Activated CD4-positive, CD25-positive, alpha-beta regulatory T cell treated with anti-CD3 and anti-CD28 coated beads, Interleukin-2, amount 50 U/mL, for 16 hours (primary cell): ENCODE measurements around the gene CLIP3.

Experiments
- DNase-seq: peaks from one replicate; pipeline ENCODE4 v3.0.0-alpha.2; 2020; ENCODE audit warnings: low read depth, low spot score

Gene CLIP3

DNA sequence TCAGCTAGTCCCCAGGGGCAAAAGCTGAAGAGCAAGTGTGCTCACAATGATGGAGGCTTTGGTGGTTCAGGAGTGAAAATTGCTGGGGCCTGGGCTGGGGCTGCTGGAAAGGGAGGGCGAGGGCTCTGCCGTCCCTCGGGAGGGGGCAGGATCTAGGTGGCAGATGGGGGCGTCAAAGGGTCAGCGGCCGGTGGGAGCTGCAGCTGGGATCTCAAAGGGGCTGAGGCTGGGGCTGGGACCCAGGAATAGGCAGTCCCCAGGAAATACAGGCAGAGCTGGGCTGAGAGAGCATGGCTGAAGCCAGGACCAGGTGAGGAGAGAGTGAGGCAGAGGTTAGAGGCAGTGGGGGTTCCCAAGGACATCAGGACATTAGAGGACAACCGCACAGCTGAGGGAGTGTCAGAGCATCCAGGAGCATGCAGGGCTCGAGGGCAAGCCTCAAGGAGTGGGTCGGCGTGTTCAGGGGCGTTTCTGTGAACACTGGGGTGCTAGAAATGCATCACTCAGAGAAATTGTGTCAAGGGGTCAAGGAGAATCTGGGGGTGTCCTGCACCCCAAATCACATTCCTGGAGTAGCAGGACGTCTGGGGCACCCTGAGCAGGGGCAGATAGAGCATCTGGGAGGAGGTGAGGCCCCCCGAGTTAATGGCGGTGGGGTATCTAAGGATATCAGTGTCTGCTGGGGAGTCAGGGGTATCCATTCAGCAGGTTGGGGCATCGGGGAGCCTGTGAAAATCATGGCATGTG is 22.9 kb downstream of the CLIP3 start:
- DNase-seq, result no peak

DNA sequence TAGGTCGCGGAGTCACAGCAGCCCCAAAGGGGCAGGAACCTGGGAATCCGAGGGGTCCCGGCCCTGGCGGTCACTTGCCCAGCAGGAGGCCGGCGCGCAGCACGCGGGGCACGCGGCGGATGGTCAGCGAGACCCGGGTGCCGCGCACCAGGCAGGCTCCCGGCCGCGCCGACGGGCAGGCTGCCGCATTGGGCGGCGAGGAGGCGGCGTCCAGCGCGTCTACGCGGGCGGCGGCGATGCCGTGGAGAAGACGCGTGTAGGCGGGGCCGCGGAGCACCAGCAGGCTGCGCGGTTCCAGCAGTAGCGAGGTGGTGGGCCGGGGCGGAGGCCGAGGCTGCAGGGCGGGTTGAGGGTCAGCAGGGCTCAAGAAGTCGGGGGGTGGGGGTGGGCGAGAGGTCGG is 23.5 kb downstream of the CLIP3 start:
- no peak for DNase-seq

DNA sequence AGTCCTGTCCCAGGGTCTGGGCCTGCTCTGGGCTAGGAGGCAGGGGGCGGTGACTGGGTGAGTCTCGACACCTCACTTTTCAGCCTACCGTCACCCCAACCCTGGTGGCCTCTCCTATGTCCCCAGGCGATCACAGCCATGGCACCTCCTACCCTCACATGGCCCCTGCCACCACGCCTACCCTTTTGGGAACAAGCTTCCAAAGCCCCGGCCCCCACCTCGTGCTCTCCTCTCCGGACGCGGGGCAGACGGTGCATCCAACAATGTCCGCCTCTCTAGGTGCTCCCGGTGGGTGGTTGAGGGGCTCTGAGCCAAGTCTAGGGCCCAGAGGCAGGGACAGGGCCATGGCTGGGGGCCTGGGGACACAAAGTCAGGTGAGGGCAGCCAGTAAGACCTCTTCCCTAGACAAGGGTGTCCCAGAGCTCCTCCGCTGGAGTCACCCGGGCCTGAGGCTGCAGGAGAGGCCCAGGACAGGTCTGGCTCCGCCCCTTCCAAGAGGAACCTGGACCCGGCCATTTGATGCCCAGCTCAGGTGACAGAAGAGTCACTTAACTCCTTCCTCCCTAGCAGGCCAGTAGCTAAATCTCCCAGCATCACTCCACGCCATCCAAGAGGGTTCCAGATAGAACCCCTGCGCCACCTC is 24.2 kb downstream of the CLIP3 start, which contains the start of gene SYNE4:
Gene SYNE4, minus strand, starts transcription at position 478 of the 643 bp plus-strand sequence. Its CDS starts 132 bp downstream, at position 346.
- DNase-seq, result no peak

DNA sequence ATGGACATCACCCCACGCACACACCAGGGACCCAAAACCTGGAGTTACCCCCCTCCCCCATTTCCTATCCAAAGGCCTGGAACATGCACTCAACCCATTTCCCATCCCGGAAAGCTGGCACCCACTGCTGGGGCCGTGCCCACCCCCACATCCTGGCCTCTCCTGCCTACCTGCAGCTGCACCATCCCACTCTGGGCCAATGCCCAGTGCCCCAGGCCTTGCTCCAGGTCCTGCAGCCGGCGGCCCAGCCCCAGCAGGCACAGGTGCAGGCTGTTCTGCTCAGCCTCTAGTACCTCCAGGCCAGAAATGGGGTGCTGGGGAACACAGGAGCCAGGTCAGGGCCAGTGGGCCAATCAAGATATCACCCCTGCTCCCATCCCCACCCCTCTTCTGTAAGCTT is 25.7 kb downstream of the CLIP3 start:
- DNase-seq, result no peak

DNA sequence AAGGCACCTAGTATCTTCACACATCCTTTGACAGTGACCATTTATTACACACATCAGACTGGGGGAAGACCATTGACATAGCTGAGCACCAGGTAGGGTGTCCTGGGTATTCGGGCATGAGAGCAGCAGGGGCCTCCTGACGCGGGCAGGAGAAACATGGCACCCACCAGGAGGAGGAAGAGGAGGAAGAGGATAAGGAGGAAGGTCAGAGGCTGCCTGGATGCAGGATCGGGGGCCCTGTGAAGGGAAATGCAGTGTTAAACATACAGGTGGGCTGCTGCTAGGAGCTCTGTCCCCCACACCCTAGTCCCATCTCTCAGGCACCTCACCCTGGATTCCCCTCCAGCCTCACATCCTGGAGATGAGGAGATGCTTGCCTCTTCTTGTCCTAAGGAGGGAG is 29.4 kb downstream of the CLIP3 start:
- DNase-seq, result no peak

DNA sequence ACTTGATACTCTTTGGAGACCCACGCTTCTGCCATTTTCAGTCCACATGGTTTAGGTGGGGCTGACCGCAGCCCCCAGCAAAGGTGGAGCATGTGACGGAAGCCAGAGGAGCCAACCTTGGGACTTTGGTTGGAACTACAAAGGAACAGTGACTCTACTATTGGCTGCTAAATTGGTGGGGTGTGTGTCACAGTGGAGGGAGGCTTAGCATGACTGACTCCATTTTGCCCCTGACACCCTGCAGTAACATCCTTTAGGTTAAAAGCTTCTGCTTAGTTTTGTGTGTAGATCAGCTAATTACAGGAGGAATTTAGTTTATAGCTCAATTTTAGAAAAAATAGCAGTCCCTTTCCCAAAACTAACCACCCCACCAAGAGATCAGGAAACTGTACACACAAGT is 31.1 kb downstream of the CLIP3 start:
- no peak for DNase-seq

DNA sequence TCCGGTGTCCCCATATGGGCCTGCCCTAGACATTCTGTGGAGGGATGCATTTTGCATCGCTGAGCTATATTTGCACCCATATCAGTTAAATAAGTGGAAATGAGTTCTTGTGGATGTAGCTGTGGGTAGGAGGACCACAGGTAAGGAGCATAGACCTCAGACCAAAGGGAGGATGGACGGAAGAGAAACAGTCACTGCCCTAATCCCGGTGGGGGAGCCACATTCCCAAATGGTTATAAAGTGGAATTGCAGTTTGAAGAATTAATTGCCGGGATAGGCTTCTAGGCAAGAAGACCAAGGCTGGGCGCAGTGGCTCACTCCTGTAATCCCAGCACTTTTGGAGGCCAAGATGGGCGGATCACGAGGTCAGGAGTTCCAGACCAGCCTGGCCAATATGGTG is 35.9 kb downstream of the CLIP3 start:
- no peak for DNase-seq

DNA sequence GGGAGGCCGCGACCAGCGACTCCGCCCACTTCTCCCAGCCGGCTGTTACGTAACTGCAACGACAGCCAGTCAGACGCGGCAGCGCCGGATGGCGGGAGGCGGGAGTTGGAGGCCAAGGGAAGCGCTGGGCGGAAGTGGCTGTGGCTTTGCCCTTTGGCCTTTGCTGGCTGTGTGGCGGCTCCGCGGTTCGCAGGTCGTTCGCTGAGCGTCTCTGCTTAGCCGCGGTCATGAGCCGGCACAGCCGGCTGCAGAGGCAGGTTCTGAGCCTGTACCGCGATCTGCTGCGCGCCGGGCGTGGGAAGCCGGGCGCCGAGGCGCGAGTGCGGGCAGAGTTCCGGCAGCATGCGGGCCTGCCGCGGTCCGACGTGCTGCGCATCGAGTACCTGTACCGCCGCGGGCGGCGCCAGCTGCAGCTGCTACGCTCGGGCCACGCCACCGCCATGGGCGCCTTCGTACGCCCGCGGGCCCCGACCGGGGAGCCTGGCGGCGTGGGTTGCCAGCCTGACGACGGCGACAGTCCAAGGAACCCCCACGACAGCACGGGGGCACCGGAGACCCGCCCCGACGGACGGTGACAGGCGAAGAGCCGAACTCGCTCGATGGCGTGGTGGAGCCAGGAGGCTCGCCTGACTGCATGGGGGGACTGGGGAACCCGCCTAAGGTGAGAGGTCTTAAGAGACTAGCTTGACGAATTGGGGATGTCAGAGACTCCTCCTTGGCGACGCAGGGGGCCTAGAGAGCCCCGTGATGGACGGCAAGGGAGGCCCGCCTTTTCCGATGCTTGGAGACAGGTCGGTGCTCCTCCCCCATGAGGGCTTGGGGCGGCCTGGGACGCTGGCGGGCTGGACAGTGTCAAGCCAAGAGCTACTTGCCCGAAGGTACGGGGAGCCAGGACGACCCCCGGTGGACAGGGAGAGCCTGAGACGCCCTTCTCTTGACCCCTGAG is 37.4 kb downstream of the CLIP3 start, which contains the start of gene SDHAF1:
Gene SDHAF1, plus strand, starts transcription at position 141 of the 946 bp plus-strand sequence. Its CDS starts 87 bp downstream, at position 228.
- DNase-seq, result peak; percentile 87

DNA sequence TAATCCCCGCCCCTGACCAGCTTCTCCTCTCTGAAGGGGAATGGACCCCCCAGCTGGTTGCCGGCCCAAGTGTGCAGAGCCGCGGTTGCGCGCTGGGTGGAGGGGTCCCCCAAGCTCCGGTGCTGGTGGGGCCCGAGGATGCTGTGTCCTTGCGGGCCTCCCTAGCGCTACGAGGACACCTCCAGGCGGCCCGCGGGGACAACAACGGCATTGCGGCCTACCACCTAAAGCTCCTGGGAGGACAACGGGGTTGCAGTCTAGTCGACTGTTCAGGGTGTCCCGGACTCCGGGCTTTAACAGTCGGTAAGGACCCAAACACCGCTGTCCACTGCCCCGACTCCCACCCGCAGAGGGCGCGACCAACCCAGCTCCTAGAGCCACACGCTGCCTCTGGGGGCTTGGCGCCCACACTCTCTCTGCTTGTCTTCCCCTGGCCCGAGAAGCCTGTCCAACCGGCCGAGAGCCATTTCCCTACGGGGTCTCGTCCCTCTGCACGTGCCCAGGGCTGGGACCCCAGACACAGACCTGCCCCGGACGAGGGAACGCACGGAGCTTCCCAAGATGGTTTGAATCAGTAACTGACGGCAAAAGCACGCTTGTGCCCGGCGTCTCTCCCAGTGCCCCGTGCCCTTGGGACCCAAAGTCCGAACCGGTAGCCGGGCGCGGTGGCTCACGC is 38.6 kb downstream of the CLIP3 start:
- DNase-seq, result no peak

DNA sequence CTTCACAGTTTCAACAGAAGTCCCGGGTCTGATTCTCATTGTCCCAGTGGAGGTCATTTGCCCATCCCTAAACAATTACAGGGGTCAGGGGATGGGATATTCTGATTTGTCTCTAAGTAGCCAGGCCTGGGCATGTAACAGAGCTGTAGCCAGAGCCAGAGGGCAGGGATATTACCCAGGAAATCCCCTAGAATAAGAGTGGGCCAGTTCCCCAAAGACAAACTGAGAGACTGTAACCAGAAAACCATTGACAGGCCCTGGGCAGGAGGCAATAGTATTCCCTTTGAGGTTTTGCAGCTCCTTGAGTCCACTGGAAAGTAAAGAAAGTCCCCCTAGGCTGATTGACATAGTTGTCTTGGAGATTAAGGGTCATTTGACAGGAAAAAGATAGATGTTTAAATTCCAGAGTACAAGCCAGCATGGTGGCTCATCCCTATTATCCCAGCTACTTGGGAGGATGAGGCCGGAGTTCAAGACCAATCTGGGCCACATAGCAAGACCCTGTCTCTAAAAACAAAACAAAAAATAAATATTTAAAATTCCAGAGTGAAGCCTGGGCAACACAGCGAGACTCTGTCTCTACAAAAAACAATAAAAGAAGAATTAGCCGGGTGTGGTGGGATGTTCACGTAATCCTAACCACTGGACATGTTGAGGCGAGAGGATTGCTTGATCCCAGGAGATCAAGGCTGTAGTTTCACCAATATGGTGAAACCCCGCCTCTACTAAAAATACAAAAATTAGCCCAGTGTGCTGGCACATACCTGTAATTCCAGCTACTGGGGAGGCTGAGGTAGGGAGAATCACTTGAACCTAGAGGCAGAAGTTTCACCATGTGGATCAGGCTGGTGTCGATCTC is 39.5 kb downstream of the CLIP3 start:
- no peak for DNase-seq

DNA sequence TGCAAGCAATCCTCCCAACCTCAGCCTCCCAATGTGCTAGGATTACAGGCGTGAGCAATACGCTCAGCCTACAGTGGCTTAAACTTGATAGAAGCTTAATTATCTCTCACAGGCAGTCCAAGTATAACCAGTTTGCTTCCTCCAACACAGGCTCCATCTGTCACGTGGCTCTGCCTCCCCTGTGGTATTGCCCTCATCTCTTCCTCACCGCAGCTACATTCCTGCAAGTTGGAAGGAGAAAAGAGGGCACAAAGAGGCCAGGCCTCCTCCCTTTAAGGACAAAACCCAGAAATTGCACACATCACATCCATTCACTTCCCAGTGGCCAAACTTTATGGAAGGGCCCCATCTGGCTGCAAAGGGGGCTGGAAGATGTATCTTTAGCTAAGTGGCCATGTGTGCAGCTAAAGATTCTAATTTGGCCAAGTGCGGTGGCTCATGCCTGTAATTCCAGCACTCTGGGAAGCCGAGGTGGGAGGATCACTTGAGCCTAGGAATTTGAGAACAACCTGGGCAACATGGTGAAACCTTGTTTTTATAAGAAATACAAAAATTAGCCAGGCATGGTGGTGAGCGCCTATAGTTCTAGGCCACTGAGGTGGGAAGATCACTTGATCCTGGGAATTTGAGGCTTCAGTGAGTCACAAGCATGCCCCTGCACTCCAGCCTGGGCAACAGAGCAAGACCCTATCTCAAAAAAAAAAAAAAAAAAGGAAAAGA is 40.8 kb downstream of the CLIP3 start:
- no peak for DNase-seq

DNA sequence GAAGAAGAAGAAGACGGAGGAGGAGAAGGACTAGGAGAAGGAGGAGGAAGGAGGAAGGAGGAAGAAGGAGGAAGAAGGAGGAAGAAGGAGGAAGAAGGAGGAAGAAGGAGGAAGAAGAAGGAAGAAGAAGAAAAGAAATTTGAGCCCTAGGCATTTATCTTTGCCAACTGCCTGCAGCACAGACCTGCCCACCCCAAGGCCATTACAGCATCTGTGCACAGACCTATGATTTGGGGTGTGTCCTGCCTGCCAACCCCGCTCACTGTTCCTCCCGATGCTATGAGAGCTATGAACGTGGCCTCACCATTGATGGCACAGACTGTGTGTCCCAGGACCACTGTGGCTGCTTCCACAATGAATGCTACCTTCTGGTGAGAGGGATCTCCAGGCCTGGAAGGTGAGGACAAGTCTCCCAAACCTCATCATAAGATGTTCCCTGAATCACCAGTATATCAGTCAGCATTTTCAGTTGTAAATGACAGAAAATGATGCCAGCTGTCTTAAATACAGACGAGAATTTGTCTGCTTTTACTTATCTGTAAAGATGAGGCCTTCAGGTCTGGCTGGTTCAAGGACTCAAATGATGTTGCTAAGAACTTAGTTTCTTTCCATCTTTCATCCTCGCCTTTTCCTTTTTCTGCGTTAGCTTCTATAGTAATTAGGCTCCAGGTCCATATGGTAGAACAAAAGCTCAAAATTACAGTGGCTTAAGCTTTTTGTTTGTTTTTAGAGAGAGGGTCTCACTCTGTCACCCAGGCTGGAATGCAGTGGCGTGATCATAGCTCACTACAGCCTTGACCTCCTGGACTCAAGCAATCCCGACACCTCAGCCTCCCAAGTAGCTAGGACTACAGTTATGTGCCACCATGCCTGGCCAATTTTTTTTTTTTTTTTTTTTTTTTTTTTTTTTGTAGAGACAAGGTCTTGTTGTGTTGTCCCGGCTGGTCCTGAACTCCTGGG is 41.6 kb downstream of the CLIP3 start:
- DNase-seq, result no peak

DNA sequence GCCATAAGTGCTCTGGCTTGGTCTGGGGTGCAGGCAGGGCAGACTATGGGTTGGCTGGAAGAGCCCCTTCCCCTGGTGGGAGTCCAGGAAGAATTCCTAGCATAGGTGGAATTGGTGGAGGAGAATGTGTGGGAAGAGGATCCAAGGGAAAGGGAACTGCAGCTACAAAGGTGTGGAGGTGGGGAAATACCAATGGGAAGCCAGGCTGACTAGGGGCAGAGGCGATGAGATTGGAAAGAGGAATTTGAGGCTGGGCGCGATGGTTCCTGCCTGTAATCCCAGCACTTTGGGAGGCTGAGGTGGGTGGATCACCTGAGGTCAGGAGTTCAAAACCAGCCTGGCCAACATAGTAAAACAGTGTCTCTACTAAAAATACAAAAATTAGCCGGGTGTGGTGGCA is 42.5 kb downstream of the CLIP3 start:
- DNase-seq, result no peak

DNA sequence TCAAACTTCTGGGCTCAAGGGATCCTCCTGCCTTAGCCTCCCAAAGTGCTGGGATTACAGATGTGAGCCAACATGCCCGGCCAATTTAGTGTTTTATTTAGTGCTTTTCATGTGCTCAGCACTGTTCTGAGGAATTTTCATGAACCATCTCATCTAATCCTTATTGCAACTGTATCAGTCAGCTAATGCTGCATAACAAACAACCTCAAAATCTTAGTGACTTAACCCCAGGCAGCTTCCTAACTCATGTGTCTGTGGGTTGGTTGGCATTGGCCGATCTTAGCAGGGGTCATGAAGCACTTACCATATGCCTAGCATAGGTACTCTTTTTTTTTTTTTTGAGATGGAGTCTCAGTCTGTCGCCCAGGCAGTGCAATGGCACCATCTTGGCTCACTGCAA is 43.8 kb downstream of the CLIP3 start:
- DNase-seq, result no peak

DNA sequence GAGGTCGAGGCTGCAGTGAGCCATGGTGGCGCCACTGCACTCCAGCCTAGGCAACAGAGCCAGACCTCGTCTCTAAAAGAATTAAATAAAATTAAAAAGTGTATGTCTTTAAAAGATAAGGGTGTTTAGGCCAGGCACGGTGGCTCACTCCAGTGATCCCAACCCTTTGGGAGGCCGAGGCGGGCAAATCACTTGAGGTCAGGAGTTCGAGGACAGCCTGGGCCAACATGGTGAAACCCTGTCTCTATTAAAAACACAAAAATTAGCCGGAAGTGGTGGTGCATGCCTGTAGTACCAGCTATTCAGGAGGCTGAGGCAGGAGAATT is 45.1 kb downstream of the CLIP3 start:
- no peak for DNase-seq

DNA sequence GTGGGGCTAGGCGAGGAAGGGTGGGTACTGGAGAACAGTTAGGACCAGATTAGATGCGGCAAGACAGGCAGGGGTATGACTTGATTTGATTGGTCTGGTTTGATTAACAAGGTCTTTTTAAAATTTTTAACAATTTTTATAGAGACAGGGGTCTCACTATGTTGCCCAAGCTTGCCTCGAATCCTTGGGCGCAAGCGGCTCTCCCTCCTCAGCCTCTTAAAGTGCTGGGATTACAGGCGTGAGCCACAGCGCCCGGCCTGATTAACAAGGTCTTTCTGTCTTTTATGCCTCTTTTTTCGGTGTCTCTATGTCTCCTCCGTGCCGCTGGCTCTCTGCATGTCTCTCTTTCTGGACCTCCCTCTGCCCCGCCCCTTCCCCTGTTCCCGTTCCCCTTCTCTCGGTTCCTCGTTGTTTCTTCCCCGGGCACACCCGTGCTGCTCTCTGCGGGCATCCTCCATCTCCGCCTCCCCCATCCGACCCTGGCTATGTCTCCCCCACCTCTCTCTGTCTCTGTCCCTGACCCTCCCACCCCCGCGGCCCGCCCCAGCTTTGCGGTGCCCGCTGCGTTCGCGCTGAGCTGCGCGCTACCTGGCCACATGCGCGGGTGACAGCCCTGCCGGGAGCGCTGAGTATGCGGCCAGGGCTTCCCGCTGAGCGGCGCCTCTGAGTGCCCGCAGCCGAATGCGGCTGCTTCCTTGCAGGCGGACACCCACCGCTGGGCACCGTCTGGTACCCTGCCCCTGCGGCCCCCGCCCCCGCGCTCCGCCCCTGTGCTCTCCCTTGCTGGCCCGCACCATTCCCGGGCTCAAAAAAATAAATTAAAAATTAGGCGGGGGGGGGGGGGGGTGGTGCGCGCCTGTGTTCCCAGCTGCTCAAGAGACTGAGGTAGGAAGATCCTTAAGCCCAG is 45.8 kb downstream of the CLIP3 start:
- DNase-seq, result no peak

DNA sequence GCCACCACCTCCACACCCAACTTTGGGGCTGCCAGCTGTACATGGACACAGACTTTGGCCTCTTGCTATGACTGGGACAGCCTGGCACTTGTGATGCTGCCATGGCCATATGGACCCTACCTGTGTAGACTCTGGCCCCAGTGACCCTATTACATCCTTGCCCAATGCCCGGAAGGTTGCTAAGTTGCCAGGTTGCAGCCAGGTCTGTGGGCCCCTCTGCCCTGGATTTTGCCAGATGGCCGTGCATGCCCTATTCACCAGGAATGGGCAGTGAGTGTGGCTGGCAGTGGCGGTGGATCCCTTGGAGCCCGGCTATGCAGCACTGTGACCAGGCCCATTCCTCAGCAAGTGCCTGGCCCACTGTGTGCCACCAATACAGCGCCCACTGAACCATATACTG is 46.6 kb downstream of the CLIP3 start:
- DNase-seq, result no peak

DNA sequence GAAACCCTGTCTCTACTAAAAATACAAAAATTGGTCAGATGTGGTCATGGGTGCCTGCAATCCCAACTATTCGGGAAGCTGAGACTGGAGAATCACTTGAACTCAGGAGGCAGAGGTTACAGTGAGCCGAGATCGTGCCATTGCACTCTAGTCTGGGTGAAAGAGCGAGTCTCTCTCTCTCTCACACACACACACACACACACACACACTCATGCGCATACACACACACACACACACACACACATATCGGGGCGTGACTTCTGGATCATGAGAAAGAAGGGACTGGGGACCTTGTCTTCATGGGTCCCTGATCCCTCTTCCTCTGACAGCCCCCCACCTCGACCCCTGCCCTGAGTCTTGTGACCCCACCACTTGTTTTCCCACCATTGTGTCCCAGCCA is 49.5 kb downstream of the CLIP3 start:
- no peak for DNase-seq
